D721Med (cell line): ENCODE results near the gene ZNF407.

Source experiments
- DNase-seq: peaks from one replicate; pipeline ENCODE4 v3.0.0; 2011; ENCODE audit warnings: low spot score; ENCODE audit not compliant: insufficient read length
- FAIRE-seq: peaks from 2 replicates; lab custom pipeline; 2011; peaks lifted over from hg19 to GRCh38; lab: Jason Lieb, UNC
- CTCF ChIP-seq: IDR thresholded peaks from 2 replicates; pipeline ENCODE4 v1.5.1; 2012; ENCODE audit warnings: mild to moderate bottlenecking, control low read depth; ENCODE audit not compliant: insufficient read depth; ENCODE audit errors: missing control alignments

The ZNF407 gene

DNA sequence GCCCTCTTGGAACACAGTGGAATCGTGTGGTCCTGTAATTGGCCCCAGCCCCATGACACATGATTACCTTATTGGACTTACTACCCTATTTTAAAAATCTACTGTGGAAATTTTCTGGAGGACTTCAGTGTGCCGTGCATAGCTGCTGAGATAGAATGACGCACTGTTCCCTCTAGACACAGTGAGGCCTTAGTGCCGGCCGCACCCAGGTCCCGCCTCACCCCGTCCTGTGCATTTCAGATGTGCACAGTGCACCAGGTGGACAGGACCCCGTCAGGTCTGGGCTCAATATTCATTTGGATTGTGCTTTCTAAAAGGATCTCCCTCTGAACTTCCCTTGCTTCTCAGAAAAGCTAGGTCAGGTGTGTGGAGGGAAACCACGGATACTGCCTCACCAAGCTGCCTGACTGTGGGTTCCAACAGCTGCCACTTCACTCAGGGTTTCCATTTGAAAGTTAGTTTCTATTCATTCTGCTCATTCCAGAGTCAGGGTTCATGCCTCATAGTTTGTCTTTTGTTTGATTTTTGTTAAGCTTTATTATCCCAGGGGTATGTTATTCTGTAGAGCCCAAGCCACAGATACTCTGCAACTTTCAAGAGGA is 455.5 kb downstream of the ZNF407 start:
- FAIRE-seq, result peak; percentile 68
- no peak for TF ChIP-seq CTCF
- no peak for DNase-seq

- TF ChIP-seq CTCF, result no peak
- FAIRE-seq (peak; percentile 89), DNase-seq (no peak)
These were observed 456.4 kb downstream of the ZNF407 start for GRCh38 chr18:75054046-75054445.

- no peak for TF ChIP-seq CTCF
- DNase-seq, result no peak
- peak; percentile 76 for FAIRE-seq
These were observed 456.9 kb downstream of the ZNF407 start for GRCh38 chr18:75054611-75055010.

DNA sequence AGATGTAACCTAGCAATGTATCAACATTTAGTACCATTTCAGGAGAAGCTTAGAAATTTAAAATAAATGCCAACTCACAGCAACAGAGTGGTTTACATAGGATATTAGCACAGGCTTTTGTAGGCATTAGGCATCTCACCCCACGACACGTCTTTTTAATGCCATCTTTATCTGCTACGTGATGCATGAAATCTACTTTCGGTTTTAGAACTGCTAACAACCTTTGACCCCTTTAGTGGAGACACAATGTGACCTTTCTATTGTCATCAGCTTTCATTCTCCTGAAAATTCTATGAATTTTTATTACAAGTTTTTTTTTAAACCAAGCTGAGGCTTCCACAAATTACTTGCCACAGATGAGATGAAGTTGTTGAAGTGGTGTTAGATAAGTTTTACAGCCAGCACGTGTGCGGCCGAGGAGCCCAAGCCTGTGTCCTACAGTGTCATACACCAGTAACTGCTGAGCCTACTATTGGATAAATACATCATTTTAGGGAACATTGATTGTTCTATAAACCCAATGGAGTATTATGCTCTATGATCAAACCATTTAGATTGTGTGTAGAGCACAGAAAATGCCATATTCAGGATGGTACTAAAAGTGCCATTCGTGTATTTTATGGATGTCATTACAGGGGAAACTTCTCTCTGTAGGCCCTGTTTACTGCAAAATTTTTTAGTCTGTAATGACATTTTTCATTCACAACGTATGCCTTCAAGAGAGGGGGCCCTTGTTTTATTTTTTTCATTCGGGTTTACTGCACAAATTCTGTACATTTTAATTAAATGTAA is 459.7 kb downstream of the ZNF407 start:
- no peak for TF ChIP-seq CTCF
- FAIRE-seq, result peak; percentile 97

DNA sequence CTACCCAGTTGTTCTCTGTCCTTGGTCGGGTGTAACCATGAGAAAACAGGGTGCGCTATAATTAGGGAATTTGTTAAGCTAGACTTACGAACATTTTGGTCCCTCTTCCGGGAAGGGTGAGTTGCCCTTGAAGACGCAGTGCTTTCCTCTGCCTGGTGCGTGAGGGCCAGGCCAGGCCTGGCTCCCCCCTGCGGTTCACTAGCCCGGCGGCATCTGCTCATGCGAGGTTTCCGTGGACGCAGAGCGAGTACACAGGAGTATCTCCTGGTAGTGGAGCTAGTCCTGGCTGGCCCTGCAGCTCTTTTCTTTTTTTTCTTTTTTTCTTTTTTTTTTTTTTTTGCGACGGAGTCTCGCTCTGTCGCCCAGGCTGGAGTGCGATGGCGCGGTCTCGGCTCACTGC is 462.5 kb downstream of the ZNF407 start:
- no peak for TF ChIP-seq CTCF
- FAIRE-seq, result no peak

More for the DNA sequence above, 459.7 kb downstream of the ZNF407 start:
- no peak for DNase-seq

DNA sequence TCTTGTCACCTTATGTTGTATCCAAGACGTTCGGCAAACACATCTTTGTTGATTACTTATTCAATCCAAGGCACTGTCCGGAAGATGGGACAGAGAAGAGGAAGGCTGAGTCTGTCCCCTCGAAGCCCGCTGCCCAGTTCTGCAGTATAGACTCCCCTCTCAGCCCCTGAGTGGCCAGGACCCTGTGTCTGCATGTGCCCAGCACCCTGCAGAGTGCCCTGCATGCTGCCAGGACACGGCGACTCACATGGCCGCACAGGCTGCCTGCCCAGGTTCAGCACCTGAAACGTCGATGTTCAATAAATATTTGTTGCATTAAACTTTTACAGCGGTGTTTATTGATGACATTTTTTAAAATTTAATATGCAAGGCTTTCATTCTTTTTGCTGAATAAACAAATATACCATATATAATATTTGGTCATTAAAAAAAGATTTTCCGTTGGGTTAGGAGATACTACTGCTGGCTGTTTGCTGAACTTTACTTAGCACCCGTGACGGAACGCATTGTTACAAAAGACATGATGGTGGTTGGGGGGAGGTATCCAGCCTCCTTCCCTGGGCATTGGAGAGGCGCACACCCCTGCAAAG is 464.7 kb downstream of the ZNF407 start:
- FAIRE-seq (no peak), DNase-seq (no peak)
- no peak for TF ChIP-seq CTCF

More for the DNA sequence above, 462.5 kb downstream of the ZNF407 start:
- no peak for DNase-seq
